Prostate gland (tissue), 2 donors: Measurements from ENCODE around the gene VSIG10L2. TPM values are rescaled to one million over a fixed set of nuclear protein-coding genes. Genes with fewer than 3 reads are reported as not detected.
A peak's percentile ranks its signal among the peaks of the same experiment; 100 is the strongest.

Source experiments
- DNase-seq: peaks from one replicate; pipeline ENCODE4 v3.0.0-alpha.2; 2019; ENCODE audit warnings: low spot score
- H3K27ac ChIP-seq, 2 donors: fragments of 200-600 bp; sonication (generic); 2 replicates each; pipeline ENCODE4 v1.5.1; 2017 to 2019
- H3K27me3 ChIP-seq: fragments of 200-600 bp; sonication (generic); replicated peaks from 2 replicates; pipeline ENCODE4 v1.5.1; 2019; ENCODE audit not compliant: insufficient read depth
- H3K36me3 ChIP-seq, 2 donors: fragments of 200-600 bp; sonication (generic); 1 replicate in 1 of 2; 2 replicates in 1 of 2; pipeline versions ENCODE4 v1.5.1 to v1.8.1; 2017 to 2019
- H3K4me1 ChIP-seq: fragments of 200-600 bp; sonication (generic); replicated peaks from 2 replicates; pipeline ENCODE4 v1.5.1; 2019
- H3K4me3 ChIP-seq, 2 donors: fragments of 200-600 bp; sonication (generic); 2 replicates each; pipeline ENCODE4 v1.5.1; 2017 to 2019
- H3K9me3 ChIP-seq: fragments of 200-600 bp; sonication (generic); 2 replicates; pipeline ENCODE4 v1.5.1; 2017
- CTCF ChIP-seq, 4 experiments: fragments of 200-600 bp in 2 of 4; fragments of 450-650 bp in 2 of 4; sonication (generic) in 2 of 4; IDR thresholded peaks; 1 replicate in 3 of 4; 2 replicates in 1 of 4; pipeline ENCODE4 v1.5.1; 2016 to 2019; ENCODE audit warnings: antibody characterized with exemption in 4 of 4, mild to moderate bottlenecking in 2 of 4, moderate library complexity in 2 of 4
- POLR2A ChIP-seq: fragments of 450-650 bp; IDR thresholded peaks from one replicate; pipeline ENCODE4 v1.6.1; 2016; ENCODE audit warnings: antibody characterized with exemption, mild to moderate bottlenecking
- POLR2AphosphoS5 ChIP-seq: sonication (generic); formaldehyde crosslinking; IDR thresholded peaks from one replicate; pipeline ENCODE4 v1.6.1; 2017; ENCODE audit warnings: antibody characterized with exemption
- WGBS: methylation state at CpG from one replicate; pipeline ENCODE4 v1.1.5; 2018; 5-methylcytosine and 5-hydroxymethylcytosine counted together
- intact Hi-C: fragments of 100-400 bp; cut with DNase I; formaldehyde crosslinking; loops from one replicate; pipeline ENCODE4 v1.14.2; 2022
- total RNA-seq, 2 donors: library from RNA; depleted of rRNA; stranded (reverse); fragments of >200 nt; gene quantifications; one replicate each; pipeline ENCODE4 v1.1.0, GENCODE V29; 2016

The VSIG10L2 gene
- total RNA-seq, 2 donors from 2014 or later = 0.14 to 1.3 TPM

GRCh38 chr11:125956391-125957134 lies 10.7 kb downstream of the VSIG10L2 start:
- H3K36me3 ChIP-seq = no peaks in the 10 kb centered on the region
- peaks cover 12% of the 10 kb centered on the region for H3K4me1 ChIP-seq
- intact Hi-C loops = loop anchor here (10.0 kb wide), 1 partner anchor 58 kb away; no protein-coding TSS in a partner anchor
- DNase-seq = no peak
- TF ChIP-seq POLR2AphosphoS5 (no peak), CTCF (IDR thresholded peaks at IDR 0.05) (no peak), POLR2A (no peak)
- H3K27me3 ChIP-seq = no peaks in the 10 kb centered on the region
- WGBS = 75% methylated on average over 22 of the region's 22 CpGs
- H3K4me3 ChIP-seq = no peak overlapping the region
- H3K27ac ChIP-seq = no peak overlapping the region
- no peaks in the 10 kb centered on the region for H3K9me3 ChIP-seq

GRCh38 chr11:125957618-125958332 lies 11.9 kb downstream of the VSIG10L2 start:
- intact Hi-C loops = loop anchor here (10.0 kb wide), 1 partner anchor 57 kb away; no protein-coding TSS in a partner anchor
- no peak for DNase-seq
- TF ChIP-seq POLR2AphosphoS5 (no peak), POLR2A (no peak), CTCF (IDR thresholded peaks at IDR 0.05) (no peak)
- H3K4me3 ChIP-seq = peak overlapping the region in 1 of 2 donors; percentile 7
- no peaks in the 10 kb centered on the region for H3K27me3 ChIP-seq
- no peak overlapping the region for H3K27ac ChIP-seq
- no peaks in the 10 kb centered on the region for H3K36me3 ChIP-seq
- peaks cover 5% of the 10 kb centered on the region for H3K4me1 ChIP-seq
- H3K9me3 ChIP-seq = no peaks in the 10 kb centered on the region
- WGBS = 54% methylated on average over 14 of the region's 14 CpGs

- Histone ChIP-seq H3K36me3 (no peaks in the 10 kb centered on the region), H3K9me3 (no peaks in the 10 kb centered on the region), H3K4me3 (no peak overlapping the region), H3K4me1 (no peaks in the 10 kb centered on the region), H3K27ac (no peak overlapping the region), H3K27me3 (no peaks in the 10 kb centered on the region)
- TF ChIP-seq POLR2A = no peak
- no peak for TF ChIP-seq POLR2AphosphoS5
- TF ChIP-seq CTCF (IDR thresholded peaks at IDR 0.05) = no peak
- WGBS = 88% methylated on average over 4 of the region's 4 CpGs
- DNase-seq = no peak
- intact Hi-C loops = loop anchor here (10.0 kb wide), 1 partner anchor 56 kb away; no protein-coding TSS in a partner anchor
Measured at GRCh38 chr11:125958872-125959400, 13.1 kb downstream of the VSIG10L2 start.

GRCh38 chr11:125959511-125959910 lies 13.7 kb downstream of the VSIG10L2 start:
- Histone ChIP-seq H3K36me3 (no peaks in the 10 kb centered on the region), H3K9me3 (no peaks in the 10 kb centered on the region), H3K27ac (no peak overlapping the region), H3K27me3 (no peaks in the 10 kb centered on the region), H3K4me1 (no peaks in the 10 kb centered on the region), H3K4me3 (no peak overlapping the region)
- DNase-seq = no peak
- no peak for TF ChIP-seq CTCF (IDR thresholded peaks at IDR 0.05)
- no peak for TF ChIP-seq POLR2A
- no peak for TF ChIP-seq POLR2AphosphoS5
- WGBS = 92% methylated on average over 6 of the region's 6 CpGs
- intact Hi-C loops = loop anchor here (10.0 kb wide), 1 partner anchor 55 kb away; no protein-coding TSS in a partner anchor
